ENCODE data around the gene ZBTB14.

Gene ZBTB14

DNA sequence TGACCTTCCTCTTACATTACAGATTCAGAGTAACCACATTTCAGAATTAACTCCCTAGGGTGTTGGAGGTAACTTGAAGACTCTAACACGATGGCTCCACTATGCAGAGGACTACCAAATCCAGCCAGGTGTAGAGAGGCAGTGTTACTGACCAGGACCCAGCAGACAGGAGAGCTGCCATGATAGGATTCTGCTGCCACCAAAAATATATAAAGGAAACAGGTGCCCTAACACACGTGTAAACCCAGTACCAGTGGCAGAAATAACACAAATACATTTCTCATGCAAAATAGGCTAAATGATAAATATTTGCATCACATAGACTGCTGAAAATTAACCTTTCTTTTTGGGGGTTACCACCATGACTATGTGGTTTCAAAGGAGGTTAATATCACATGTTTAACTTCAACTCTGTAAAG lies 7.0 kb downstream of the ZBTB14 start:
- no peak for DNase-seq (ENCODE audit: low read depth, low spot score)

DNA sequence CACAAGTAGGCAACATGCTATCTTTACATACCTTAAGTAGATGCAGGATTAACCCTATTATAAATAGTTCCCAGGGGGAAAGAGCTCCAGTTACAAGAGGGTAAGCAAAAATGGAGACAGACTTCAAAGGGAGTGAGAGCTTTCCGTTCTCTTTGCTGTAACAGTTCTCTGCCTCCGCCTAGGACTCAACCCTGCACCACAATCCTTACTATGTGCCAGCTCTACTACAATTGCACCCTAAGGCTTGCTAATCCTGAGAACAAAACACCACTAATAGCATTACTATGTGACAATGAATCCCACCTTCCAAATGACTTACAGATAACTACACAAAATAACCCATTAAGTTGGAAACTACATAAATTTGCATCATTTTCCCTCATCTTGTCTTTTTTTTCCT lies 7.7 kb downstream of the ZBTB14 start:
- no peak for DNase-seq (ENCODE audit: low read depth, low spot score)

DNA sequence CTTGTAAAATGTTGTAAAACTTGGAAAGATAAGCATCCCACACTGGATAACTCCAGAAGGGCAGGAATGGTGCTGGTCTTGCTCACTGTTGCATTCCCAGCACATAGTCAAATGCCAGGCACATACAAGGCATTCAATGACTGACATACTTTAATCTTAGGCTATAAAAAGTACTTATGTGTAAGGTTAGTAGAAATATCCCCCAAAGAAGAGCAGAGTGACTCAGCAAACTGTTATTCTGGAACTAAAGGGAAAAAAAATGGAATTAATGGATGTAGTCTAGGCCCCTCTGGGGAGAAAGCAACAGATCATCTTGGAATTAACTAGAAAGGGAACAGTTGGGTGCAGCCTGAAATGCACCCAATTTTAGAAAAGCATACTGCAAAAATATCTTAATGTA lies 9.0 kb downstream of the ZBTB14 start:
- no peak for DNase-seq (ENCODE audit: low read depth, low spot score)

DNA sequence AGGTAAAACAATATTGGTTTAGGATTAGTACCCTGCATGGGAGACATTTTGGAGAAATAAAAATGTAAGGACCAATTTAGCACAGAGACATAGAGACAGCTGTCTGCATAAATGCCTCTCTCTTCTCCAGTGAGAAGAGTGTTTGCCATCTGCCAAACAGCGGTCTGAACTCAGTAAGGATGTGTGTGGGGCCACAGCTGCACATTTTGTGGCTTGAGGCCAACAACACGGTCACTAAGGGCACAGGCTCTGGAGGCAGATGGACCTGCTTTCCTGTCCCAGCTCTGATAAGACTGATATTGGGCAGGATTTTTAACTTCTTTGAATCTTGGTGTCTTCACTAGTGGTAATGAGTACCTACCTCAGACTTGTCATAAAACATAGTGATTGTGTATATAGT lies 10.2 kb downstream of the ZBTB14 start:
- DNase-seq (ENCODE audit: low read depth, low spot score): no peak

DNA sequence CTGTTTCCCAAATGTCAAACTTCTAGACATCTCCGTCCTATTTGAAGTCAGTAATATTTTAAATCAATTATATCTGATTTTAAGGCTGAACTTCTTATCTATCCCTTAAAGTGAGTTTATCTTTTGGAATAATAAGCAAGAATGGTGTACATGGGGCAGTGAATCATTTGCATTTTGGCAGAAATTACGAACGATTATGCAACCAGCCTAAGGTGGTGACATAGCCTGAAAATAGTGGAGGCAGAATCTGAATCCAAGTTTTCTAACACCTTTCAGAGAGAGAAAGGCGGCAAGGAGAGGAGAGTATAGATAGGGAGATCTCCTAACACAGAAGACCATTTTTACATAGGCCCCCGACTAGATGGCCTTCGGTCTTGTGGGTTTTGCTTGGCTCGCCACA lies 10.7 kb downstream of the ZBTB14 start:
- no peak for DNase-seq (ENCODE audit: low read depth, low spot score)

DNA sequence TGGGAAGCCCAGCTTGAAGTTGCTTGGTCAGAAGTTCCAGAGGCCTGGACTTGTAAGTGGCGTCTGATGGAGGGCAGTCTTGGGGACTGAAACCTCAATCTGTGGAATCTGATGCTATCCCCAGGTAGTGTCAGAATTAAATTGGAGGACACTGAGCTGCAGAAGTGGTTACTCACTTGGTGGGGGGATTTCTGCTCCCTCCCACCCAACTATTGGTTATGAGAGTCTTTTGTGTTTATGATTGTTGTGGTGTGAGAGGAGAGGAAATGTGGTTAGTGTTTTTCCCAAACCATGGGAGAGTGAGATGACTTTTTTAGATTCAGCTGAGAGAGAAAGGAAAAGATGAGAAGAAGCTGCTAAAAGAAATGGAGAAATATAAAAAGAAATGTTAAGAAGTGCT lies 12.8 kb downstream of the ZBTB14 start:
- DNase-seq (ENCODE audit: low read depth, low spot score): no peak

DNA sequence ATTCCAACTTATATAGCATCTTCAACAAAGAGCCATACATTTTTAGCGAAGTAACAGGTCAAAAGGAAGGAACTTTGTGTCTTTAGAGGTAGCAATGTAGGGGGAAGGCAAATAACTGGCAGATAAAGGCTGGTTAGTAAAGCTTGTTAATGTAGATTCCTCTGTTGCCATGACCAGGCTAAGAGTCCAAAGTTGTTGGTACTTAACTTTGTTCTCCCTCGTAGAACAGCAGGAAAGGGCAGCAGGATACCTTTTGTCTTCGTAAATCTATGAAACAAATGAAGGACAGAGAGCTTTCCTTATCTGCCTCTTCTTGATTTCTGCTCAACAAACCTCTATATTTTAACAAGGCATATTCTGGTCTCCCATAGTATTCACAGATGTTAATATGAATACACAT lies 18.6 kb downstream of the ZBTB14 start:
- DNase-seq (ENCODE audit: low read depth, low spot score): no peak

DNA sequence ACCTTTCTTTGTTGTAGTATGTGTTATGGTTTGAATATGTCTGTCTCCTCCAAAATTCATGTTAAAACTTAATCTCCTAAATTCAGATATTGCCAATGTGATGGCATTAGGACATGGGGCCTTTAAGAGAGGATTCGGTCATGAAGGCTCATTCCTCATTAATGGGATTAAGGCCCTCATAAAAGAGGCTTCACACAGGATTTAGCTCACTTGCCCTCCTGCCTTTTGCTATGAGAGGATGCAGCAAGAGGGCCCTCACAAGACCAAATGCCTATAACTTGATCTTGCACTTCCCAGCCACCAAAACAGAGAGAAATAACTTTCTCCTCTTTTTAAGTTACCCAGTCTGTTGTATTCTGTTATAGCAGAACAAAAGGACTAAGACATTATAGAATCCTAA lies 19.7 kb downstream of the ZBTB14 start:
- no peak for DNase-seq (ENCODE audit: low read depth, low spot score)

DNA sequence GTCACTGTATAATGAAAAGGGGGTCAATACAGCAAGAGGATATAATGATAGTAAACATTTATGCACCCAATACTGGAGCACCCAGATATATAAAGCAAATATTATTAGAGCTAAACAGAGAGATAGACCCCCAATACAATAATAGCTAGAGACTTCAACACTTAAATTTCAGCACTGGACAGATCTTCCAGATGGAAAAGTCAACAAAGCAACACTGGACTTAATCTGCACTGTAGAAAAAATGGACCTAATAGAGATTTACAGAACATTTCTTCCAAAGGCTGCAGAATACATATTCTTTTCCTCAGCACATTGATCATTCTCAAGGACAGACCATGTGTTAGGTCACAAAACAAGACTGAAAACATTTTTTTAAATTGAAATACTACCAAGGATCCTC lies 26.7 kb downstream of the ZBTB14 start:
- no peak for DNase-seq (ENCODE audit: low read depth, low spot score)

DNA sequence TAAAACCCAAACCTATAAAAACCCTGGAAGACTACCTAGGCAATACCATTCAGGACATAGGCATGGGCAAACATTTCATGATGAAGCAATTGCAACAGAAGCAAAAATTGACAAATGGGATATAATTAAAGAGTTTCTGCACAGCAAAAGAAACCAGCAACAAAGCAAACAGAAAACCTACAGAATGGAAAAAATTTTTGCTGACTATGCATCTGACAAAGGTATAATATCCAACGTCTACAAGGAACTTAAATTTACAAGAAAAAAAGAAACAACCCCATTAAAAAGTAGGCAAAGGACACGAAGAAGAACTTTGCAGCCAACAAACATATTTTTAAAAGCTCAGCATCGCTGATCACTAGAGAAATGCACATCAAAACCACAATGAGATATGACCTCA lies 28.8 kb downstream of the ZBTB14 start:
- no peak for DNase-seq (ENCODE audit: low read depth, low spot score)

DNA sequence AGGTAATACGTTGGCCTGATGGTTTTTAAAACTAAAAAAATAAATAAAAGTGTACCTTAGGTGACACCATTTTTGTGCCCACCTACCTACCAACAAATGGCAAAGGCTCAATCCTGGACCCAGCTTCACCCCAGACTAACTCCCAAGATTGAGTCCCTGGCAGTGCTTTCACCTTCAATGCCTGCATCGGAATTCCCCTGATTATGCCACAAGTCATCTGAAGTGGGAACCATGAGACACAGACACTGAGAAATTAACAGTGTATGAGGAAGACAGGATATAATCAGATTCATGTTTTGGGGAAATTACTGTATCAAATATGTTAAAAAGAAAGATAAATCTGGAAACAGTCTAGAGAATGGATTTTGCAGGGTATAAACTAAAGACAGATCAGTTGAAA lies 41.6 kb downstream of the ZBTB14 start:
- DNase-seq (ENCODE audit: low read depth, low spot score): no peak

DNA sequence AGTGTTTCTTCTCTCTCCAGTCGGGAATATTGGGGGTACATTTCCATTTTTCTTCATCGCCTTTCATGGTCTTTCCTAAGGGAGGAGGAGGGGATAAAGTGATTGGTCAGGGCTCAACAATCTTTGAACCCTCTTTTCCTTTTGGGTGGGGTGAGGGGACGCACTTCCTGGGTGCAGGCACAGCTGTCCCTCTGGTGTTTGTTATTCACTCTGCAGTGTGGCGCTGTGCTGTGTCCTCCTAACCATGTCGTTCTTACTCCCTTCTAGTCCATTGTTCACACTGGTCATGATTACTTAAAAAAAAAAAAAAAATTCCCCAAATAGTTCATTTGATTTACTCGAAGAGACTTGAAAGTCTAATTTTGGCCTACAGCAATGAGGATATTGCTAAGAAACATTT lies 44.4 kb downstream of the ZBTB14 start:
- no peak for DNase-seq (ENCODE audit: low read depth, low spot score)

DNA sequence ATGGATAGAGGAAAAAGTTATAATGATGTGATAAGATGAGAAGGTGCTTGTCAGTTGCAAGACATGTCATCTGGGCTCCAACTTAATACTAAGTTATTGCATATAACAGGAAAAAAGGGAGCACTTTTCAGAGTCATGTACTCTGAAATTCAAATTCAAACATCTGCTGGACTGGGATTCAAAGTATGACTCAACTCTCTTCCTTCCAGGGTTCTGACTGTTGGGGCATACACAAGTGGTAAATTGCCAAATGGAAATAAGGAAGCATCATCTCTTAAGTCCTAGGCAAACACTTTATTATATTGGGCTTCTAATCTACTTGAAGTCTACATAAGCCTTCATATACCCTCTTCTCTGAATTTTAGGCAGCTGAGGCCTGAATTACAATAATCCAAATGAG lies 44.9 kb downstream of the ZBTB14 start:
- DNase-seq (ENCODE audit: low read depth, low spot score): no peak

DNA sequence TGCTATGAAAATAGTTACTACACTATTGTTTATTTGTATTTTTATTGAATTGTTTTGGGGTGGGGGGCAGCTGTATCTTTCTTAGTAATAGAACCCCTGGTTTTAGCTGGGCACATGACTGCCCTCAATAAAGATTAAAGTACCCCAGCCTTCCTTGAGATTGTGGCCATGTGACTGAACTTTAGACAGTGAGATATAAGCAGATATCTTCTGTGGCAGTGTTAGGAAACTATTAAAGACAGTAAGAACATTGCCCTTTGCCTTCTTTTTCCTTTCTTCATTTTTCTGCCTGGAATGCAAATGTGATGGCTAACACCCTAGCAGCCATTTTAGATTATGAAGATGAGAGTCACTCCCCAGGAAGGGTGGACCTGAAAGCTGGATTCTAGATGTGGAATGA lies 50.6 kb downstream of the ZBTB14 start:
- no peak for DNase-seq (ENCODE audit: low read depth, low spot score)

DNA sequence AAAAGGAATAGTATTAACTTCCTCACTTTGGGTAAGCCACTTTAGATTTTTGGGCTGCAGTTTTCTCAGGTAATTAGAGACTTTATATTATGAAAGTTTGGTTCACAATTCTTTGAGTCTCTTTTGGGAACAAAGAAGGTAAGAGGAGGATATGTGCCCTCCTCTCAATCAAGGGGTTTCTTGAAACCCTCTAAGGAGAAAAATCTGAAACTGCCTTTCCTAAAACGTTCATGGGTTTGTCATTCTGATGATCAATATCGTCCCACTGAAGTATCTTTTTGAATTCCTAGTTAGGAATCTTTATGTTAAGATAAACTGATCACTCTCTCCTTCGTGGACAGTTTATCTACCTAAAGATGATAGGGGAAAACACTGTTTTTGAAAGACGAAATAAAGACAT lies 56.1 kb downstream of the ZBTB14 start:
- DNase-seq (ENCODE audit: low read depth, low spot score): no peak
